ENCODE measurements around the gene UCKL1.
"Not testable (repeated sequence)": the region's sequence is repeated elsewhere in the genome, so short reads cannot be mapped to it uniquely, and the experiment has no call there.

Gene UCKL1

DNA sequence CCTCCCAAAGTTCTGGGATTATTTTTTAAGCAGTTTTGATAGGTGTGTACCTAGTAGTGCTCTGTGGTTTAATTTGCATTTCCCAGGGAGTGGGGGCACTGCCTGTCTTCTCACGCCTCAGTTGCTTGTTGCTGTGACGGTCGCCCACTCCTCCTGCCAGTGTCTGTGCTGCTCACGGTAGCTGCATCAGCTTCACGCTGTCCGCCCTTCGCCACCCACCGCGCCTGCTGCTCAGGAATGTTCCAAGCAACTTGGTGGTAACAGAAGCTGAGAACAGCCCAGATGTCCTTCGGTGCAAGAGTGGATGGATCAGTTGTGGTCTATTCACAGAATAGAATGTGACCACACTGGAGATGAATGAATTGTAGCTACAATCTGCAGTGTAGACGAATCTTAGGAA is 38.4 kb downstream of the UCKL1 start:
- no peak for DNase-seq (ENCODE audit: low read depth)

GRCh38 chr20:63916371-63916939 is 39.8 kb downstream of the UCKL1 start:
- DNase-seq (ENCODE audit: low read depth) = not testable (repeated sequence)

GRCh38 chr20:63915471-63915870 is 40.7 kb downstream of the UCKL1 start:
- no peak for DNase-seq (ENCODE audit: low read depth)

- DNase-seq (ENCODE audit: low read depth) = no peak
Observed at GRCh38 chr20:63913768-63914167, 42.4 kb downstream of the UCKL1 start.

GRCh38 chr20:63911176-63911575 is 45.0 kb downstream of the UCKL1 start:
- DNase-seq (ENCODE audit: low read depth) = no peak

- DNase-seq (ENCODE audit: low read depth) = no peak
Observed at GRCh38 chr20:63908008-63908682, 48.1 kb downstream of the UCKL1 start.

DNA sequence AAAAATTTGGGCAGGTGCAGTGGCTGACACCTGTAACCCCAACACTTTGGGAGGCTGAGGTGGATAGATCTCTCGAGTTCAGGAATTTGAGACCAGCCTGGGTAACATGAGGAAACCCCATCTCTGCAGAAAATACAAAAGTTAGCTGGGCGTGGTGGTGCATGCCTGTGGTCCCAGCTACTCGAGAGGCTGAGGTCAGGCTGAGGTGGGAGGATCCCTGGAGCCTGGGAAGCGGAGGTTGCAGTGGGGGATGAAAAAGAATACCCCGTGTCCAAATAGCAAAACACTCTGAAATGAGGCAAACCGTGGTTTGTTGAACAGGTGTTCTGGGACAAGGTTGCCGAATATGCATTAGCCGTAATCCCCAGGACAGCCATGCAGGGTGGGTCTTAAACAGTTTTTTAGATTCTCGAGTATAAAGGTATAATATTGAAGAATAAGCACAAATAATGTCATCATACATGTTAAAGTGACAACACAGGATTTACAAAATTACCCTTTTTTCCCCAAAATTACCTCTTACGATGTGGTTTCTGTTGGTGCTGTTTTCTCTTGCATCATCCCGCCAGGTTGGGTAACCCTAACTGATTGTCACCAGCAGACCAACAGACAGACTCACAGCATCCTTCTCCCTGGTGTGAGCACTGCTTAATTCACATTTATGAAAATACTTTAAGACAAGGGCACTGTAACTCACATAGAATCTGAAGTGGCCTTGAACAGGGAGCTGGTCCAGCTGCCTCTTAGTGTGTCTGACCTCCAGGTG is 52.2 kb downstream of the UCKL1 start:
- DNase-seq (ENCODE audit: low read depth) = no peak

DNA sequence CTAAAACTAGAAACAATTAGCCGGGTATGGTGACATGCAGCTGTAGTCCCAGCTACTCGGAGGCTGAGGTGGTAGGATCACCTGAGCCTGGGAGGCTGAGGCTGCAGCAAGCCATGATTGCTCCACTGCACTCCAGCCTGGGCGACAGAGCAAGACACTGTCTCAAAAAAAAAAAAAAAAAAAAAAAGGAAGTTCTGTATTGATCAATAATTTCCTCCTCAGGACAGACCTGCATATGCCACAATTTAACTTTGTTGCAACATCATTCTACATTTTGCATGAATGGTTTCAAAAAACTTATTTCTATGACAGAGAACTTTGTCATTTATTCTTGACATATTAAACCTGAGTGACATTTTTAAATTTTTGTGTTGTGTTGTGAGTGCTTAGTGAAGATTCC is 55.8 kb downstream of the UCKL1 start:
- DNase-seq (ENCODE audit: low read depth) = no peak

- DNase-seq (ENCODE audit: low read depth) = no peak
Observed at GRCh38 chr20:63898882-63899558, 57.2 kb downstream of the UCKL1 start.

DNA sequence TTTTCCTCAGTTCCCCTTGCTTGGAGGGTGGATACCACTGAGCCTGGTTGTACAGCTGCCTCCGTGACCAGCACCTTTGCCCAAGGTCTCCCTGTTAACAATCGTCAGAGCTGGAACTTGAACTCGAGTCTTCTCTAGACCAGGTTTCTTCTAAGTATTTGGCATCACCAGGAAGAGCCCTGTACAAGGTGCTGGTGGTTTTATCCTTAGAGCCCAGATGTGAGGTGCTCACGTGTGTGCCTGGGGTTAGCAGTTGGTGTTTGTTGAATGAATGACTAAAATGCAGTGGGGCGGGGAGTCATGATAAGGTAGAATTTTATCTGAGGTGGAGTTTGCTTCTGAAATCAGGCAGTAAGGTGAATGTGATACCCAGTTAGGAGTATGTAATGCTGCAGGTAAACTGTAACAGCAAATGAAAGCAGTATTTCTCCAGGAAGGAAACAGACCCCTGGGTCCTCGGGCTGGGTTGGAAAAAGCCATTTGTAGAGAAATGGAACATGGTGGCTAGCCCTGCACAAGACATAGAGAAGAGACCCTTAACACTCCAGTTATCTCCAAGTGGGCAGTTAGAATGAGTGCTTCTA is 58.1 kb downstream of the UCKL1 start:
- DNase-seq (ENCODE audit: low read depth) = no peak

DNA sequence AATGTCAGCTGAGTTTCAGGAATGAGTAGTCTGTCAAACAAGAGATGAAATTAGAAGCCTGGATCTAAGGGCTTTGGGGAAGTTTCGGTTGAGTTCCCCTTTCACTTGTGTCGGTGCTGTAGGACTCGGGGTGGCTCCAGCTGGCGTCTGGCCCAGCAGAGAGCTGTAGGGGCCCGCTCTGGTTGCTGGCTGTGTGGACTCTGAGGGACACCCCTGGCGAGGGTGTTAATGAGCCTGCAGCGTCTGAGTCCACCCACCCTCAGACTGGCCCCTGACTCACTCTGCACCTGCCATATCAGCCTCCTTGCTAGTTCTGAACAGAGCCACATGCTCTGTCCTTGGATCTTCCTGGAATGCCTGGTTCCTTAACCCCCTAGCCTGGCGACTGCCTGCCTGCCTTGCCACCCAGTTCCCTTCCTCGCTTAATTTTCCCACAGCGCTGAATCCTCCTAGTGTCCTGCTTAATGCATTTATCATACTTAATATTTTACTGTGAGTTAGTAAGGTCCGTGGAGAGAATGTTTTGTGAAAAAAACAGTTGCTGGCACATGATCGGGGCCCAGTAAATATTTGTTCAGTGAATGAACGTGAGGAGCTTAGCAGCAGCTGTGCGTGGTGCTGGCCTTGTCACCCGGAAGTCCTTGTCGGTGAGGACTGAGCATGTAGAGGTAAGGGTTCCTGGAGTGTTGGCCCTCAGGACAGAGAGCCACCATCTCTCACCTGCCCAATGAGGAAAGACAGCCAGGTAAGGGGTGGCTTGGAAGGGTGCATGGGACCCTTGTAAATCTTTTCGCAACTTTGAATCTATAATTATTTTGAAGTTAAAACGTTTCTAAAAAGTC is 59.7 kb downstream of the UCKL1 start:
- DNase-seq (ENCODE audit: low read depth) = no peak

- DNase-seq (ENCODE audit: low read depth) = no peak
Observed at GRCh38 chr20:63895952-63896263, 60.3 kb downstream of the UCKL1 start.

DNA sequence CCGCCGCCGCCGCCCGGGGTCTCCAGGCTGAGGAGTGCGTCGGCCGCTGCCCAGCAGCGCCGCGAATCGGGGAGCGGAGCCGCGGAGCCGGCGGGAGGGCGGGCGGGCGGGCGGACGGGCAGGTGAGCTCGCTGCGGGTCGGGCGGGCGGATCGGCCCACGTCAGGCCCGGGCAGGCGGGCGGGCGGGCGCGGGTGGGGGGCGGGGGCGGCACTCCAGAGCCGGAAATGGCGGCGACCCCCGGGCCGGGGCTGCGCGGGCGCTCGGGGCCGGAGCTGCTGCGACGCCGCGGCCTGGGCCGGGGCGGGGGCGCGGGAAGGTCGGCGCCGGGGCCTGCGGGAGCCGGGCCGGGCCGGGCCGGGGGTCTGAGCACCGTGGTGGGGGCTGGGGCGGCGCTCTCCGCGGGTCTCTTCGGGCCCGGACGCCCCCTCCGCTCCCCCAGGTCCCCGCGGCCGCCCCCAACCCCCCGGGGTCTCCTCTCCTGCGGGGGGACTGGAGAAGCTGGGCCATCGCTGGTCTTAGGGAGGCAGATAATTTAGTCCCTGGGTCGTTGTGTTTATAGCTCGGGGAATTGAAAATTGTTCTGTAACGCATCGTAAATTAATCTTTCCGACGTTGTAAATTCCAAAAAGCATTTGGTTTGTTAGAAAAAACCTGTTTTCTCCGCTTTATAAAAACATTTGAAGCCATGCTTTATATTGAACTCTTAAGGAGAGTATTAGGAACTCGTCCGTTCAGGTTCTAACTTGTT is 60.8 kb downstream of the UCKL1 start:
- no peak for DNase-seq (ENCODE audit: low read depth)

DNA sequence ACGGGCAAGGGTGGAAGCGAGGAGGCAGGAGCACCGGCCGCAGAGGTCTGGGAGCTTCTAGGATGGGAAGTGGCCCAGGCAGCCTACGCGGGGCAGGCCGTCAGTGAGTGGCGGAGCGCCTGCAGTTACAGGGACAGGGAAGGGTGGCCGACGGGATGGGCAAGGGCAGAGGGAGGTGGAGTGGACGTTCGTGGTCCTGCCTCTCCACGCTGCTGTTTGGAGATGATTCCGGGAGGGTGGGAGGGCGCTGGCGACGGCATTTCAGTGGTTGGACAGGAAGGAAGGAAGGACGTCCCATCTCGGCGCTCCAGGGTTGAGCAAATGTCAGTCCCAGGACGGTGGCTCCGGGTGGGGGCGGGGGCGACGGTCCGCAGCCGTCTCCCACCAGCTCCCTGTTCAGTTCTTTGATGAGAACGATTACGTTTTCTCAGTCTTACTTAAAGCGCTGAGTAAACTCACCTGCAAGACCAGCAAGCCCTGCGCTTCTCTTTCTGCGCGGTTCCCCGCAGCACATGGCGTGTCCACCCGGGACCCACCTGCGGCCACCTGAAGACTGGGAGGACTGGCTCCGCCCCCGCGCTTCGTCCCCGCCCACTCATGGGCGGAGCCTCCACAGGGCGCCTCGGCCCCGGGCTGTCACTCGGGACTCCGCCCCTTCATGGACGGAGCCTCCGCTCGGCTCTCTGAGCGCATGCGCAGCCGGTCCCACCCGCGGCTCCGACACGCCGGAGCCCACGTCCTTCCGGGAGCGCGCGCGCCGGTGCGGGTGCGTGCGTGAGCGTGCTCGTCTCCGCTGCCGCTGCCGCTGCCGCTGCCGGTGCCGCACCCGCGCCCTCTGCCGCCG is 61.6 kb downstream of the UCKL1 start, which contains the start of gene DNAJC5:
Gene DNAJC5, plus strand, starts transcription at position 769 of the 844 bp plus-strand sequence. CDS start 33,220 bp downstream, outside the sequence.
- DNase-seq (ENCODE audit: low read depth) = peak; percentile 37

DNA sequence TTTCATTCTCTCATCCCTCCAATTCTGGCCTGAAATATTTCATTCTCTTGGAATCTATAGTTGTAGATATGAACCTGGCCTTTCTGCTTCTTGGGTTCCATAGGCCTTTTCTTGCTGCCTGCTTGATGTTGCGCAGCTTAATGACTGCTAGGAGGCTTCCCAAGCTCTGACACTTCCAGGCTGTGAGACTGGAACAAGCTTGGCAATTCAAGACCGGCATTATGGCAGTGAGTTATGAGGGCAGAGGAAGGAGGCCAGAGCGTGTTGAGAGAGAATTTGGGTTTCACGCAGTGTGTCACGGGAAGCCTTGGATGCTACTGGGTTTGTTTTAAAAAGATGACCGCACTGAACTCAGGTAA is 62.2 kb downstream of the UCKL1 start:
- no peak for DNase-seq (ENCODE audit: low read depth)

DNA sequence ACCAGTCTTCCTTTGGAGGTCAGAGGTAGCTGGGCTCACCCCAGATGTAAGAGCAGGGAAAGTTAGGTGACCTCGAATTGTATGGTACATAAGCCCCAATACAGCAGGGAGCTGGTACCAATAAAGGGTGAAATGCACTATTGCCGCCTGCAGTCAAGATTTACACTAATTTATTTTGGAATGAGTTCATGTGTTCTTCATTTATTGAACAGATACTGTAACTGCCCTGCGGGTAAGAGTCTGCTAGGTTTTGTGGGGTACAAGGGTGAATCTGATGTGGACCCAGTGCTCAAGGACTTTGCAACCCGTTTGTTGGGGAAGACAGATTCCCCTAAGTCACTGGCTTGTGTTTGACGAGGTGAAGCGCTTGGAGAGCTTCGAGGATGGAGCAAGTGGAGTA is 63.8 kb downstream of the UCKL1 start:
- no peak for DNase-seq (ENCODE audit: low read depth)

DNA sequence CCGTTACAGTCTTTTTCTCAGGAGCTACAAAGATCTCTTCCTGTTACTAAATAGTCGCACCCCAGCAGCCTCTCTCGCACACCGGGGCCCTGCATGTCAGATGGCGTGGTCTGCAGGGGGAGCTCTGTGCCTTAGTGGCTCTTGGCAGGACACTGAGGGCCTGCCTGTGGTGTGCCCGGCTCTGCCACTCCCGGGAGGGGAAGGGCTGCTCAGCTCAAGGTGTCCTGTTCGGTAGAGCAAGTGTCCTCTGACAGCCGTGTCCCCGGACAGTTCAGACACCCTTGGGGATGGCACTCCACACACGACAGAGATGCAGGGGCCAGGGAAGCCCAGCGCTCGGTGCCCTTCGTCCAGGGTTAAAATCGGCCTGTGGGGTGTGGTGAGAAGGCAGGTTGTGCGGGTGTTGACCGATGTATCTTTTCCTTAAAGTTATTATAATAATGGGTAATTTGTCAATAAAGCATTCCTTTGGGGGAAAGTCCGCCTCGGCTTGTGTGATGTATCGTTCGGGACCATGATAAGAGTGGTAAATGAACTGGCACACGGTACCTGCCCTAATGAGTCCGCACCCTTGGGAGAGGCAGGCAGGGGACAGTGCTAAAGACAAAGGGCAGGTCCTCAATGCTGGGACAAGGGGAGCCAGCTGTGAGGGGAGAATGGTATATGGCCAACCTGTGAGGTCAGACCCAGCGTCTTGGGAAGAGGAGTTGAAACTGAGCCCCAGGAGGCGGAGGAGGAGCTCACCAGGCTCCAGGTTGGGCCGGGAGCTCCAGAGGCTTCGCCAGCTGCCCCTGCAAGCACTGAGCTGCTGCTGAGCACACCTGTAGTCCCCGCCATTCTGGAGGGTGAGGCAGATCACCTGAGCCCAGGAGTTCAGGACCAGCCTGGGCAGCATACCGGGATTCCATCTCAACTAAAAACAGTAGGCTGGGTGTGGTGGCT is 64.9 kb downstream of the UCKL1 start:
- no peak for DNase-seq (ENCODE audit: low read depth)

DNA sequence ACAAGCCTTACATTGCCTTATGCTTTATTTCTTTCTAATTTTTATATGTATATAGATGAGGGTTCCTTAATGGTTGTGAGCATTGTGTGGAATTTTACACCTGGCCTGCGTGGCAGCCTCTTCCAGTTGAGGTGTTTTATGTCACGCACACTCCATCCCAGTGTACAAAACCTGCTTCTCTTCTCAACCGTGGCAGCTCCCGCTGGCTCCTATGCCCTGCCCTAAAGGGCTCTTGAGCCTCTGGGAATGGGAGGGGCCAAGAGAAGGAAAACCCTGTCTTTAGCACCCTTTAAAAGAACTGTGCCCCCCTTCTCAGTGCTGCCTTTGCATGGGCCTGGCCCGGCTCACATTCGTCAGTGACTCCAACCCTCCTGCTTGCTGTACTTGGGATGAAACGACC is 65.6 kb downstream of the UCKL1 start:
- no peak for DNase-seq (ENCODE audit: low read depth)

DNA sequence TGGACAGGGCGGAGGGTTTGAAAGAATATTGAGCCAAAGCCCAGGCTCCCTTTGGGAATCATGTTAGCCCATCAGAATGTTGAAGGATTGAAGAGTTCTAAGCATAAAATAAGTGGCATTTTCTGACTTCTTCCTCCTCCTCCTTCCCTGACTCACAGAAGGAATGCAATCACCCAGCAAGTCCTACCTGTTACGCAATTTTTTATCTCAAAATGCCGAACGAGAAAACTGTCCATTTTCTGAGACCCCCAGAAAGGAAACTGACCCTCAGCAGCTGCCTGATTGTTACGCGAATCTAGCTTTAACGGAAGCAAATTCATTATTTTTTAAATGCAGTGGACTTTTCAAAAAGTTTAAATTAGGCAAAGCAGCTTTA is 66.0 kb downstream of the UCKL1 start:
- no peak for DNase-seq (ENCODE audit: low read depth)
